ENCODE measurements around the gene EFCAB6. TPM values are rescaled to one million over a fixed set of nuclear protein-coding genes. Genes with fewer than 3 reads are reported as not detected.

EFCAB6 gene
- total and polyA plus RNA-seq, 2 donors: 1.1 to 1.4 TPM

GRCh38 chr22:43500792-43501785 lies 311.0 kb downstream of the EFCAB6 start:
- Histone ChIP-seq H3K27ac (ENCODE audit: low read depth in 1 of 2, low read length in 1 of 2) (no peak overlapping the region), H3K4me1 (ENCODE audit: control insufficient read depth in 2 of 2, insufficient read depth in 2 of 2, low read length in 2 of 2) (no peaks in the 10 kb centered on the region), H3K9me3 (ENCODE audit: control insufficient read depth in 2 of 2, insufficient read depth in 1 of 2, low read length in 1 of 2) (peaks cover 0 to 8% of the 10 kb centered on the region in 2 donors), H3K36me3 (ENCODE audit: control insufficient read depth in 2 of 2, insufficient read depth in 2 of 2, low read length in 1 of 2) (no peaks in the 10 kb centered on the region), H3K27me3 (ENCODE audit: control insufficient read depth in 2 of 2, insufficient read depth in 1 of 2, low read length in 1 of 2) (no peaks in the 10 kb centered on the region), H3K4me3 (ENCODE audit: low read length in 2 of 2) (no peak overlapping the region)
- no peak for DNase-seq (ENCODE audit: low read depth in 6 of 9, low spot score in 9 of 9)
- 82% methylated on average over 22 of the region's 22 CpGs for WGBS

- Histone ChIP-seq H3K9me3 (ENCODE audit: control insufficient read depth in 2 of 2, insufficient read depth in 1 of 2, low read length in 1 of 2) (peaks cover 0 to 8% of the 10 kb centered on the region in 2 donors), H3K27me3 (ENCODE audit: control insufficient read depth in 2 of 2, insufficient read depth in 1 of 2, low read length in 1 of 2) (no peaks in the 10 kb centered on the region), H3K27ac (ENCODE audit: low read depth in 1 of 2, low read length in 1 of 2) (no peak overlapping the region), H3K36me3 (ENCODE audit: control insufficient read depth in 2 of 2, insufficient read depth in 2 of 2, low read length in 1 of 2) (no peaks in the 10 kb centered on the region), H3K4me1 (ENCODE audit: control insufficient read depth in 2 of 2, insufficient read depth in 2 of 2, low read length in 2 of 2) (no peaks in the 10 kb centered on the region), H3K4me3 (ENCODE audit: low read length in 2 of 2) (no peak overlapping the region)
- 100% methylated on average over 1 of the region's 1 CpG for WGBS
- DNase-seq (ENCODE audit: low read depth in 6 of 9, low spot score in 9 of 9): no peak
These were observed 313.2 kb downstream of the EFCAB6 start for GRCh38 chr22:43498856-43499253.

DNA sequence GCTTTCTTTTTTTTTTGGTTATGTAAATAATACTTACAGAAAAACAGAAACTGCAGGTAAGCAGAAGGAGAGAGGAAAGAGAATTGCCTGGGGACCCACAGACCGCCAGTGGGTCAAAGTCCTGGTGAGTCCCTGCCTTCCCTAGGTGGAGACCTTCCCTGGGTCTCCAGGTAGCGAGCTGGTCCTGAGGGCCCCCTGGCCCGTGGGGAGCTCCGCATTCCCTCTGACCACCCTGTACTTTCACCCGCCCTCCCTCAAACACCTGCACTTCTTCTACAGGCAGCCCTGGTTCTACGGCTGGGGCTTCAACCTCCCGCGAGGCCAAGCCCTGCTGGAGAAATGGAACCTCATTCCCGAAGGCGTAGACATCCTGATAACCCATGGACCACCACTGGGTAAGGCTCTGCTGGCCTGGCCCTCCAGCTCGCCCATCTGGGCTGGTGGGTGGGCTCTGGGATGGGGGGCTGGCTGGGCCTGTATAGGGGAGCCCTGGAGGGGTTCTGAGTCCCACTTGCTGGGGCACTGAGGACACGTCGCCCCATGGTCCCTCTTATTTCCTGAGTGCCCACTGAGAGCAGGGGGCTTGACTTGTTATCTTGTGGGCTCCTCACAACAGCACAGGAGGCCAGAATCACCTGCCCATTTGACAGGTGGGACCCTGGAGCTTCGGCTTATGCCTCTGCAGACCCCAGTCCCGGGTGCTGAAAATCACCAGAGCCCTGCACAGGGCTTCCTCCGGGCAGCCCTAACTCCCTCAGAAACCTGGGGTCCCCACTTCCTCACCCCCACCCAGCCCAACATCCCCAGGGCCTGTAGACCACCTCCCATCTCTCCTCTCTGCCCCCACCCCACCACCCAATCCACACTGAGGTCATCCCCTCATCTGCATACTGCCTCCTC lies 313.9 kb downstream of the EFCAB6 start:
- no peak overlapping the region for H3K27ac ChIP-seq (ENCODE audit: low read depth in 1 of 2, low read length in 1 of 2)
- H3K27me3 ChIP-seq (ENCODE audit: control insufficient read depth in 2 of 2, insufficient read depth in 1 of 2, low read length in 1 of 2): no peaks in the 10 kb centered on the region
- peaks cover 0 to 8% of the 10 kb centered on the region in 2 donors for H3K9me3 ChIP-seq (ENCODE audit: control insufficient read depth in 2 of 2, insufficient read depth in 1 of 2, low read length in 1 of 2)
- H3K4me3 ChIP-seq (ENCODE audit: low read length in 2 of 2): no peak overlapping the region
- no peak for DNase-seq (ENCODE audit: low read depth in 6 of 9, low spot score in 9 of 9)
- WGBS: 94% methylated on average over 16 of the region's 16 CpGs
- H3K4me1 ChIP-seq (ENCODE audit: control insufficient read depth in 2 of 2, insufficient read depth in 2 of 2, low read length in 2 of 2): no peaks in the 10 kb centered on the region
- no peaks in the 10 kb centered on the region for H3K36me3 ChIP-seq (ENCODE audit: control insufficient read depth in 2 of 2, insufficient read depth in 2 of 2, low read length in 1 of 2)

DNA sequence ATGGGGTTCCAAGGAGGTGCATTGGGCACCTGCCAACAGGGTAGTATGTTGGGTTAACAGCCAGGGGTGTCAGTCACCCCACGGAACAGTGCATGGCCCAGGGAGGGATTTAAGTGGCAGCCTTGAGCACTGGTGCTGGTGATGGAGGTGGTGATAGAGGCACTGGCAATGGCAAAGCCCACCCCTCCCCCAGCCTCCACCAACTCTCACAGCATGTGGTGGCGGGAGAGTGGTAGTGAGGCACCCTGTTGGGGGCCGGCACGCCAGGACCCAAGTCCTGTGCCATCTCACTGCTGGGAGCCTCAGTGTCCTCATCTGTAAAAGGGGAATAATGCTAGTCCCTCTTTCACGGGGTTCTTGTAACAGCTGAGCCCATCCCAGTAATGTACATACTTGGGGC lies 318.8 kb downstream of the EFCAB6 start:
- H3K4me1 ChIP-seq (ENCODE audit: control insufficient read depth in 2 of 2, insufficient read depth in 2 of 2, low read length in 2 of 2): no peaks in the 10 kb centered on the region
- no peaks in the 10 kb centered on the region for H3K27me3 ChIP-seq (ENCODE audit: control insufficient read depth in 2 of 2, insufficient read depth in 1 of 2, low read length in 1 of 2)
- H3K9me3 ChIP-seq (ENCODE audit: control insufficient read depth in 2 of 2, insufficient read depth in 1 of 2, low read length in 1 of 2): peaks cover 0 to 6% of the 10 kb centered on the region in 2 donors
- H3K36me3 ChIP-seq (ENCODE audit: control insufficient read depth in 2 of 2, insufficient read depth in 2 of 2, low read length in 1 of 2): no peaks in the 10 kb centered on the region
- no peak overlapping the region for H3K27ac ChIP-seq (ENCODE audit: low read depth in 1 of 2, low read length in 1 of 2)
- H3K4me3 ChIP-seq (ENCODE audit: low read length in 2 of 2): no peak overlapping the region
- no peak for DNase-seq (ENCODE audit: low read depth in 6 of 9, low spot score in 9 of 9)
- WGBS: 89% methylated on average over 5 of the region's 5 CpGs

DNA sequence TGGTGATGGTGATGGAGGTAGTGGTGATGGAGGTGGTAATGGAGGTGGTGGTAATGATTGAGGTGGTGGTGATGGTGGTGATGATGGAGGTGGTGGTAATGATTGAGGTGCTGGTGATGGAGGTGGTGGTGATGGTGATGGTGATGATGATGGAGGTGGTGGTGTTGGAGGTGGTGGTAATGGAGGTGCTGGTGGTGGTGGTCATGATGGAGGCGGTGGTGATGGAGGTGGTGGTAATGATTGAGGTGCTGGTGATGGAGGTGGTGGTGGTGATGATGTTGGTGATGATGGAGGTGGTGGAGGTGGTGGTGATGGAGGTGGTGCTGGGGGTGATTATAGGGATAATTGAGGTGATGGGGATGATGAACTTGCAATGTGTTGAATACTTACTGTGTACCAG lies 320.4 kb downstream of the EFCAB6 start:
- Histone ChIP-seq H3K4me3 (ENCODE audit: low read length in 2 of 2) (no peak overlapping the region), H3K4me1 (ENCODE audit: control insufficient read depth in 2 of 2, insufficient read depth in 2 of 2, low read length in 2 of 2) (no peaks in the 10 kb centered on the region), H3K27me3 (ENCODE audit: control insufficient read depth in 2 of 2, insufficient read depth in 1 of 2, low read length in 1 of 2) (no peaks in the 10 kb centered on the region), H3K36me3 (ENCODE audit: control insufficient read depth in 2 of 2, insufficient read depth in 2 of 2, low read length in 1 of 2) (no peaks in the 10 kb centered on the region), H3K9me3 (ENCODE audit: control insufficient read depth in 2 of 2, insufficient read depth in 1 of 2, low read length in 1 of 2) (no peaks in the 10 kb centered on the region), H3K27ac (ENCODE audit: low read depth in 1 of 2, low read length in 1 of 2) (no peak overlapping the region)
- DNase-seq (ENCODE audit: low read depth in 6 of 9, low spot score in 9 of 9): no peak
- WGBS: 100% methylated on average over 1 of the region's 1 CpG

- Histone ChIP-seq H3K27me3 (ENCODE audit: control insufficient read depth in 2 of 2, insufficient read depth in 1 of 2, low read length in 1 of 2) (no peaks in the 10 kb centered on the region), H3K27ac (ENCODE audit: low read depth in 1 of 2, low read length in 1 of 2) (no peak overlapping the region), H3K36me3 (ENCODE audit: control insufficient read depth in 2 of 2, insufficient read depth in 2 of 2, low read length in 1 of 2) (no peaks in the 10 kb centered on the region), H3K4me3 (ENCODE audit: low read length in 2 of 2) (no peak overlapping the region), H3K9me3 (ENCODE audit: control insufficient read depth in 2 of 2, insufficient read depth in 1 of 2, low read length in 1 of 2) (no peaks in the 10 kb centered on the region), H3K4me1 (ENCODE audit: control insufficient read depth in 2 of 2, insufficient read depth in 2 of 2, low read length in 2 of 2) (no peaks in the 10 kb centered on the region)
- 64% methylated on average over 3 of the region's 3 CpGs for WGBS
- no peak for DNase-seq (ENCODE audit: low read depth in 6 of 9, low spot score in 9 of 9)
These were observed 320.9 kb downstream of the EFCAB6 start for GRCh38 chr22:43491177-43491576.

GRCh38 chr22:43490311-43490710 lies 321.8 kb downstream of the EFCAB6 start:
- Histone ChIP-seq H3K4me3 (ENCODE audit: low read length in 2 of 2) (no peak overlapping the region), H3K36me3 (ENCODE audit: control insufficient read depth in 2 of 2, insufficient read depth in 2 of 2, low read length in 1 of 2) (no peaks in the 10 kb centered on the region), H3K9me3 (ENCODE audit: control insufficient read depth in 2 of 2, insufficient read depth in 1 of 2, low read length in 1 of 2) (no peaks in the 10 kb centered on the region), H3K4me1 (ENCODE audit: control insufficient read depth in 2 of 2, insufficient read depth in 2 of 2, low read length in 2 of 2) (no peaks in the 10 kb centered on the region), H3K27me3 (ENCODE audit: control insufficient read depth in 2 of 2, insufficient read depth in 1 of 2, low read length in 1 of 2) (no peaks in the 10 kb centered on the region), H3K27ac (ENCODE audit: low read depth in 1 of 2, low read length in 1 of 2) (no peak overlapping the region)
- no peak for DNase-seq (ENCODE audit: low read depth in 6 of 9, low spot score in 9 of 9)
- WGBS: 92% methylated on average over 7 of the region's 7 CpGs

- Histone ChIP-seq H3K4me3 (ENCODE audit: low read length in 2 of 2) (no peak overlapping the region), H3K27ac (ENCODE audit: low read depth in 1 of 2, low read length in 1 of 2) (no peak overlapping the region), H3K36me3 (ENCODE audit: control insufficient read depth in 2 of 2, insufficient read depth in 2 of 2, low read length in 1 of 2) (no peaks in the 10 kb centered on the region), H3K9me3 (ENCODE audit: control insufficient read depth in 2 of 2, insufficient read depth in 1 of 2, low read length in 1 of 2) (no peaks in the 10 kb centered on the region), H3K4me1 (ENCODE audit: control insufficient read depth in 2 of 2, insufficient read depth in 2 of 2, low read length in 2 of 2) (no peaks in the 10 kb centered on the region), H3K27me3 (ENCODE audit: control insufficient read depth in 2 of 2, insufficient read depth in 1 of 2, low read length in 1 of 2) (no peaks in the 10 kb centered on the region)
- DNase-seq (ENCODE audit: low read depth in 6 of 9, low spot score in 9 of 9): no peak
- WGBS: 89% methylated on average over 10 of the region's 10 CpGs
These were observed 323.2 kb downstream of the EFCAB6 start for GRCh38 chr22:43488937-43489336.

All from thymus (tissue), 11 donors.